ENCODE data around the gene PKD1L1.

PKD1L1 gene

GRCh38 chr7:47885987-47886811, 62.1 kb downstream of the PKD1L1 start:
- Mint-ChIP-seq H3K9me3 (ENCODE audit: low read depth) (no peaks in the 10 kb centered on the region), H3K4me1 (ENCODE audit: low read depth) (no peaks in the 10 kb centered on the region), H3K4me3 (no peak overlapping the region), H3K36me3 (no peaks in the 10 kb centered on the region), H3K27ac (no peak overlapping the region), H3K27me3 (no peaks in the 10 kb centered on the region)

GRCh38 chr7:47885309-47885986, 62.8 kb downstream of the PKD1L1 start:
- no peaks in the 10 kb centered on the region for H3K27me3 Mint-ChIP-seq
- H3K9me3 Mint-ChIP-seq (ENCODE audit: low read depth): no peaks in the 10 kb centered on the region
- H3K4me3 Mint-ChIP-seq: no peak overlapping the region
- no peaks in the 10 kb centered on the region for H3K4me1 Mint-ChIP-seq (ENCODE audit: low read depth)
- H3K36me3 Mint-ChIP-seq: no peaks in the 10 kb centered on the region
- no peak overlapping the region for H3K27ac Mint-ChIP-seq

GRCh38 chr7:47884675-47885074, 63.6 kb downstream of the PKD1L1 start:
- no peaks in the 10 kb centered on the region for H3K27me3 Mint-ChIP-seq
- no peaks in the 10 kb centered on the region for H3K36me3 Mint-ChIP-seq
- H3K4me1 Mint-ChIP-seq (ENCODE audit: low read depth): no peaks in the 10 kb centered on the region
- H3K27ac Mint-ChIP-seq: no peak overlapping the region
- H3K4me3 Mint-ChIP-seq: no peak overlapping the region
- H3K9me3 Mint-ChIP-seq (ENCODE audit: low read depth): no peaks in the 10 kb centered on the region

- H3K9me3 Mint-ChIP-seq (ENCODE audit: low read depth): no peaks in the 10 kb centered on the region
- H3K4me3 Mint-ChIP-seq: no peak overlapping the region
- H3K27me3 Mint-ChIP-seq: no peaks in the 10 kb centered on the region
- H3K27ac Mint-ChIP-seq: no peak overlapping the region
- no peaks in the 10 kb centered on the region for H3K4me1 Mint-ChIP-seq (ENCODE audit: low read depth)
- no peaks in the 10 kb centered on the region for H3K36me3 Mint-ChIP-seq
Measured at GRCh38 chr7:47882635-47883034, 65.6 kb downstream of the PKD1L1 start.

- no peaks in the 10 kb centered on the region for H3K4me1 Mint-ChIP-seq (ENCODE audit: low read depth)
- H3K27ac Mint-ChIP-seq: no peak overlapping the region
- no peaks in the 10 kb centered on the region for H3K27me3 Mint-ChIP-seq
- no peak overlapping the region for H3K4me3 Mint-ChIP-seq
- no peaks in the 10 kb centered on the region for H3K9me3 Mint-ChIP-seq (ENCODE audit: low read depth)
- H3K36me3 Mint-ChIP-seq: no peaks in the 10 kb centered on the region
Measured at GRCh38 chr7:47881256-47881655, 67.0 kb downstream of the PKD1L1 start.

- Mint-ChIP-seq H3K9me3 (ENCODE audit: low read depth) (no peaks in the 10 kb centered on the region), H3K27me3 (no peaks in the 10 kb centered on the region), H3K4me3 (no peak overlapping the region), H3K27ac (no peak overlapping the region), H3K36me3 (no peaks in the 10 kb centered on the region), H3K4me1 (ENCODE audit: low read depth) (no peaks in the 10 kb centered on the region)
Measured at GRCh38 chr7:47878662-47879061, 69.6 kb downstream of the PKD1L1 start.

- H3K4me3 Mint-ChIP-seq: no peak overlapping the region
- no peaks in the 10 kb centered on the region for H3K9me3 Mint-ChIP-seq (ENCODE audit: low read depth)
- no peaks in the 10 kb centered on the region for H3K27me3 Mint-ChIP-seq
- no peak overlapping the region for H3K27ac Mint-ChIP-seq
- no peaks in the 10 kb centered on the region for H3K4me1 Mint-ChIP-seq (ENCODE audit: low read depth)
- no peaks in the 10 kb centered on the region for H3K36me3 Mint-ChIP-seq
Measured at GRCh38 chr7:47877336-47877735, 70.9 kb downstream of the PKD1L1 start.

- Mint-ChIP-seq H3K27me3 (no peaks in the 10 kb centered on the region), H3K9me3 (ENCODE audit: low read depth) (no peaks in the 10 kb centered on the region), H3K4me1 (ENCODE audit: low read depth) (no peaks in the 10 kb centered on the region), H3K36me3 (no peaks in the 10 kb centered on the region), H3K4me3 (no peak overlapping the region), H3K27ac (no peak overlapping the region)
Measured at GRCh38 chr7:47875998-47876744, 72.1 kb downstream of the PKD1L1 start.

GRCh38 chr7:47875406-47875805, 72.9 kb downstream of the PKD1L1 start:
- Mint-ChIP-seq H3K27ac (no peak overlapping the region), H3K4me1 (ENCODE audit: low read depth) (no peaks in the 10 kb centered on the region), H3K4me3 (no peak overlapping the region), H3K36me3 (no peaks in the 10 kb centered on the region), H3K27me3 (no peaks in the 10 kb centered on the region), H3K9me3 (ENCODE audit: low read depth) (no peaks in the 10 kb centered on the region)

- Mint-ChIP-seq H3K4me3 (no peak overlapping the region), H3K4me1 (ENCODE audit: low read depth) (no peaks in the 10 kb centered on the region), H3K27ac (no peak overlapping the region), H3K36me3 (no peaks in the 10 kb centered on the region), H3K27me3 (no peaks in the 10 kb centered on the region), H3K9me3 (ENCODE audit: low read depth) (no peaks in the 10 kb centered on the region)
Measured at GRCh38 chr7:47873762-47874161, 74.5 kb downstream of the PKD1L1 start.

GRCh38 chr7:47867286-47867685, 81.0 kb downstream of the PKD1L1 start:
- no peaks in the 10 kb centered on the region for H3K4me1 Mint-ChIP-seq (ENCODE audit: low read depth)
- peaks cover 3% of the 10 kb centered on the region for H3K36me3 Mint-ChIP-seq
- no peaks in the 10 kb centered on the region for H3K27me3 Mint-ChIP-seq
- H3K27ac Mint-ChIP-seq: no peak overlapping the region
- H3K9me3 Mint-ChIP-seq (ENCODE audit: low read depth): no peaks in the 10 kb centered on the region
- no peak overlapping the region for H3K4me3 Mint-ChIP-seq

- no peaks in the 10 kb centered on the region for H3K27me3 Mint-ChIP-seq
- no peak overlapping the region for H3K27ac Mint-ChIP-seq
- H3K9me3 Mint-ChIP-seq (ENCODE audit: low read depth): no peaks in the 10 kb centered on the region
- H3K4me1 Mint-ChIP-seq (ENCODE audit: low read depth): no peaks in the 10 kb centered on the region
- peaks cover 3% of the 10 kb centered on the region for H3K36me3 Mint-ChIP-seq
- no peak overlapping the region for H3K4me3 Mint-ChIP-seq
Measured at GRCh38 chr7:47866120-47866519, 82.1 kb downstream of the PKD1L1 start.

- H3K4me3 Mint-ChIP-seq: no peak overlapping the region
- no peak overlapping the region for H3K27ac Mint-ChIP-seq
- H3K9me3 Mint-ChIP-seq (ENCODE audit: low read depth): no peaks in the 10 kb centered on the region
- no peaks in the 10 kb centered on the region for H3K27me3 Mint-ChIP-seq
- no peaks in the 10 kb centered on the region for H3K36me3 Mint-ChIP-seq
- no peaks in the 10 kb centered on the region for H3K4me1 Mint-ChIP-seq (ENCODE audit: low read depth)
Measured at GRCh38 chr7:47852330-47853245, 95.7 kb downstream of the PKD1L1 start.

- H3K27ac Mint-ChIP-seq: no peak overlapping the region
- H3K9me3 Mint-ChIP-seq (ENCODE audit: low read depth): no peaks in the 10 kb centered on the region
- H3K36me3 Mint-ChIP-seq: no peaks in the 10 kb centered on the region
- H3K4me3 Mint-ChIP-seq: no peak overlapping the region
- H3K27me3 Mint-ChIP-seq: peaks cover 1% of the 10 kb centered on the region
- no peaks in the 10 kb centered on the region for H3K4me1 Mint-ChIP-seq (ENCODE audit: low read depth)
Measured at GRCh38 chr7:47847207-47847606, 101.1 kb downstream of the PKD1L1 start.

Measured in activated naive CD8-positive, alpha-beta T cell (primary cell).